NCI-H1436 treated with DMSO at 0.1 percent for 48 hours (cell line): ENCODE measurements around the gene LIN7B.
"Not testable (repeated sequence)": the region's sequence is repeated elsewhere in the genome, so short reads cannot be mapped to it uniquely, and the experiment has no call there.

ENCODE experiments used
- DNase-seq: peaks from one replicate; lab custom pipeline; 2025; lab: John Stamatoyannopoulos, UW

The LIN7B gene

DNA sequence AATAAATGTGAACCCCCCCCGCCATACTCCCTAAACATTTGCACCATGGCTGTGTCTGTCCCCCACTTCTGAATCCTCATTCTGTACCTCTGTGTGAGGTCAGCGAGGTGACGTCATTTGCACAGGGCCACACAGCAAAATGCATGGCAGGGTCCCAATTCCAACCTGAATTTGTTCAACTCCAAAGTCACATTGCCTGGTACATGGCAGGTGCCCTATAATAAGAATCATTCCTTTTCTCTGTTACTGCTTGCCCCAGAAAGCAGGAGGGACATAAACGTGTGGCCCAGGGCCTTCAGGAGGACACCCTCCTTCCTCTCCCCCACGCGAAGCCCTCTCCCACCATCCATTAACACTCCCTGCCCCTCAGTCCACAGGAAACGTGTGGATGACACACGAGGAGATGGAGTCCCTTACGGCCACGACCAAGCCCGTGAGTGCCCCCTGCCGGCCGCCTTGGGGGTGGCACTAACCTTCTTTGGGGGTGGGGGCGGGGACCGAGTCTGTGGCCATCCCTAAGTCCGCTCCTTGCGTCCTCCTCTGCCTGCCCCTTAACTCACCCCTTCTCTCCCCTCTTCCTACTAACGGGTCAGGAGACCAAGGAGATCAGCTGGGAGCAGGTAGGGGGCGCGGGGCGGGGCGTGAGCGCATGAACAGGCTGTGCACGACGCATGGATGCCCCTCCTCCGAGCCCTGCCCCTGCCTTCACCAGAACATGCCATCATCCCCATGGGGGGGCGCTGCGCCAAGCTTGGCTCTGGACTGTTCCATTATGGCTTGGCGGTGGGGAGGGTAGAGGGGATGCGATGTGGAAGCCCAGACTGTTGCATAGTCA lies 31.6 kb downstream of the LIN7B start:
- no peak for DNase-seq

DNA sequence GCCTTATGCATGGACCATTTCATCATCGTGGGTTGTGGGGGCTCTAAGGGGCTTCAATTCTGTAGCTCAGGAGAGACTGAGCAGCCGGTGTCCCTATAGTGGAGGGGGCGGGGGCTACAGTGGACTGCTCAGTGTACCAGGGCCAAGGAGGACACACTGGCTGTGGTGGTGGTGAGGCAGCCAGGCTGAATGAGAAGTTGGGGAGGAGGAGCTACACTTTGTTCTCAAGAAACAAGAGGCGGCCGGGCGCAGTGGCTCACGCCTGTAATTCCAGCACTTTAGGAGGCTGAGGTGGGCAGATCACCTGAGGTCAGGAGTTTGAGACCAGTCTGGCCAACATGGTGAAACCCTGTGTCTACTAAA lies 32.2 kb downstream of the LIN7B start:
- not testable (repeated sequence) for DNase-seq

DNA sequence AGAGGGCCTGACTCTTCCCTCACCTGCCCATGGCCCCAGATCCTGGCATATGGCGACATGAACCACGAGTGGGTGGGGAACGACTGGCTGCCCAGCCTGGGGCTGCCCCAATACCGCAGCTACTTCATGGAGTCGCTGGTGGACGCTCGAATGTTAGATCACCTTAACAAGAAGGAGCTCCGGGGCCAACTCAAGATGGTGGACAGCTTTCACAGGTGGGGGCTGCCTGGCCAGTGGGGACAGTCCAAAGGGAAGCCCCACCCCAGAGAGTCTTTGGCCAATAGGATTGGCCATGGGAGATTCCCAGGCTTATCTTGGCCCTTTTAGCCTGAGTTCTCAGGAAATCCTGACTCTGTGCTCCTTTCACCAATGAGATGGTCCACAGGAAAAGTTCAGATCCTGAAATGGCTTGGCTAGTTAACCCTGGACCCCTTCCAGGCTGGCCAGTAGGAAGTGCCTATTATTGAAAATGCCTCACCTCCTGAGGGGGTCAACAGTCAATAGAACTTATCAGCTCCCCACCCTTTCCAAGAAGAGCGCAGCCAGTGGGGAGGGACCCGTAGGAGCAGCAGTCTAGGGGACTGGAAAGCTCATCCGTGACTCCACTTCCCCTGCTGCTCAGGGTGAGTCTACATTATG lies 34.0 kb downstream of the LIN7B start:
- DNase-seq, result no peak

DNA sequence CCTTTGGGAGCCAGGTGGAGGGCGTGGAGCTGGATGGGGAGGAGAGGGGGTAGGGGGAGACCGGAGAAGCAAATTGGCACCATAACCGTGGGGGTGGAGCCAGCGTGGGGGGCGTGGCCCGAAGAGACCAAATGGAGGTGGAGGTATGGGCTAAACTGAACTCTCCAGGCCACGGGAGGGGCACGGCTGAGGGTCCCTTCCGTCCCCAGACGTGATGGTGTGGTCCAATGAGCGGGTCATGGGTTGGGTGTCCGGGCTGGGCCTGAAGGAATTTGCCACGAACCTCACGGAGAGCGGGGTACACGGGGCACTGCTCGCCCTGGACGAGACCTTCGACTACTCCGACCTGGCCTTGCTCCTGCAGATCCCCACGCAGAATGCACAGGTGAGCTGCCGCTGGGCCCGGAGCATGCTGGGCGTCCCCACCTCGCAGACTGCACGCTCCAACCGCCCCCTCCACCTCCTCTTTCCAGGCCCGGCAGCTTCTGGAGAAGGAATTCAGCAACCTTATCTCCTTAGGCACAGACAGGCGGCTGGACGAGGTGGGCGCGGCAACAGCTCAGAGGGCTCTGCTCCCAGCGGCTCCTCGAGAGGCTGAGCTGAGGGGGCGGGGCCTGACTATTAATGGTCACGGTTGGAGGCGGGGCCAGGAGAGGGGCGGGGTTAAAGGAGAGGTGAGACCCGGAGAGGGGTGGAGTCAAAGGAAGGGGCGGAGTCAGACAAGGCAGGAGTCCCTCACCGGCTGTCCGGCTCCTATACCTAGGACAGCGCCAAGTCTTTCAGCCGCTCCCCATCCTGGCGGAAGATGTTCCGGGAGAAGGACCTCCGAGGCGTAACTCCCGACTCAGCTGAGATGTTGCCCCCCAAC lies 34.8 kb downstream of the LIN7B start:
- DNase-seq, result no peak

DNA sequence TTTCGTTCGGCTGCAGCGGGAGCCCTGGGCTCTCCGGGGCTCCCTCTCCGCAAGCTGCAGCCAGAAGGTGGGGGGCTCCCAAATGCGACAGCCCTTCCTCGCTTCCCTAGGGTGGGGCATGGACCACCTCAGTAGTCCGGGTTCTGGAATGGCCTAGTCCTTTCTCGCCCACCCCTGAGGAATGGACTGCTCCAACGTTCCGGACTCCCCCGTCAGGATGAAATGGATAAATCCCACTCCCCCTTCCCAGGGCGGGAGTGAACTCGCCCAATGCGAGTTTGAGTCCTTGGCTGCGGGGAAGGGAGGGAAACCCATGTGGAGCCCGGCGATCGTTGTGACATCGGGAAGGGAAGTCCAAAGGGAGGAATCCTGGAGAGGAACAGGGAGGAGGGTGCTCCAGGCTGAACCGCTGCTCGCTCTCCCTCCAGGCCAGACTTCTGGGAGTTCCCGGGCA lies 35.5 kb downstream of the LIN7B start:
- no peak for DNase-seq

DNA sequence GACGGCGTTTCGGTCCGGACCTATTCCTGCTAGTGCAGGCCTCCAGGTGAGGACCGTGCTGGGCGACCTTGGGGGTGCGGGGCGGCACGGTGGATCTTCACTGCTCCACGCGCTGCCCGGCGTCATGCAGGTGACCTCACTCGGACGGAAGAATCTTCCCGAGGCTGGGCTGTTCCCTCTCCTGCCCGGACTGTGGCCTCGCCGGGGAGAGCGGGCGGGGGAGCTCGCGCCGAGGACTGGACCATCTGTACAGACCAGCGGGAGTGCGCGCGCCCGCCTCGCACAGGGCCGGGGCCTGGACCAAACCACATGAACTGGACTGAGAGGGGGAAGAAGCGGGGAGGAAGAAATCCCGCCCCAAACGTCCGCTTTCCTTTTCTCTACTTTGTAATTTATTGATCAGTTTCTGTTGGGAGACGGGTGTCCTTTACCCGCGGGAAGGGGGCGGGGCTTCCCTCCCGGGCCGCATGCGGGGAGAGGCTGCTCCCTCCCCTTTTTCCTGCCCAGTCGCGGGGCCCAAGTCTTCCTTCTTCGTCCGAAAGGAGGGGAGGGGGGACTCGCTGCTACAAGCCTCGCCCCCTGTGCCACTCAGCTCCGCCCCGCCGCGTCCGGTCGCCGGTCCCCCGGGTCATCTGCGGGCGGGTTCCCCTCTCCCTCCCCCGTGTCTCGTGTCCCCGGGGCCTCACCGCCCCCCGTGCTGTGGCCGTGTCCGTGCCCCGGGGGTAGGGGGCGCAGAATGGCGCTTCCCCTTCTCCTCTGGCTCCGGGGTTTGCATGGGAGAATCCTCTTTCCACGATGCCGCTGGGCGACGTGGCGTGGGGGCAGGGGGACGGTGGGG lies 36.2 kb downstream of the LIN7B start:
- DNase-seq, result no peak

DNA sequence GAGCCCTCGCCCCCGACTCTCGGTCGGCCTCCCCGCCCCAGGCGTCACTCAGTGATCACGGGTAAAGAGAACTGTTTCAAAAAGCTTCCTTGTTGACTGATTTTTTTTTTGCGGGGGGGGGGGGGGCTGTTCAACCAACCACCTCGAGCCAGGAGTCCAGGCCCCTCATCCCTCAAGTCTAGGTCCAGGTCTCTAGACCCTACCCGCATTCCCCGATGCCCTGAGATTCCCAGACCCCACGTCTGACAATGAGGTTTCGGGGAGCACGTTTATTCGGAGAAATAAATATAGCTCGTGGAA lies 36.7 kb downstream of the LIN7B start:
- no peak for DNase-seq

DNA sequence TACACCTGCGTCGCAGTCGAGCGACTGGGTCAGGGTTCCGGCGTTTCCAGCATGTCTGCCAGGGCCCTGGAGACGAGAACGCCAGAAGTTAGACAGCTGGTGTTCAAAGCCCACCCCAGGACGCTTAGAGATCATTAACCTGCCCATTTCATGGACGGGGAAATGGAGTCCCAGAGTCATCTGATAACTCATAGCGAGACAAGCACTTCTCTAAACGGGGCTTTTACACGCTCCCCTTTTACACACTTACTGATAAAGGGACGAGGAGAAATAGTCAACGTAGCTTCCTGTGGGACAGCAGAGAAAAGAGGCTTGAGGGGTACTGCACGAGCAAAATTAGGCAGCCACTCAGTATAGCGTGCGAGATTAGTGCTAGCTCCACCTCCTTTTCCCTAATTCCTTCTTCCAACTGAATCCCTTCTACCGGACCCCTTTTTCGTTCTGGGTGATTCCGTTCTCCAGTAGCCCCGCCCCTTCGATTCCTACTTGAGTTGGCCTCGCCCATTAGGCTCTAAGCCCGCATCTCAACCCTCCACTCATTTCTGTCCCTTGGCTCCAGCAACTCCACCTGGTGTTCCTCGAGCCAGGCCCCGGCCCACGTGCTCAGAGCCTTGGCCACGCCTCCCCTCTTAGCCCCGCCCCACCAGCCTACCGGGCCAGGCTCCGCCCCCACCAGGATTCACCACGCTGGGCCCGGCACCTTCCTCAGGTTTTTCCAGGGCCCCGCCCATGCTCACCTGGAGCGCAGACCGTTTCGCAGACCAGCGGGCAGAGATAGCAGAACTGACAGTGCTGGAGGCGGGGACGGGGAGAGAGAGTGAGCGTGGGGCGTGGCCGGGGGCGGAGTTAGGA lies 37.3 kb downstream of the LIN7B start:
- DNase-seq, result no peak

DNA sequence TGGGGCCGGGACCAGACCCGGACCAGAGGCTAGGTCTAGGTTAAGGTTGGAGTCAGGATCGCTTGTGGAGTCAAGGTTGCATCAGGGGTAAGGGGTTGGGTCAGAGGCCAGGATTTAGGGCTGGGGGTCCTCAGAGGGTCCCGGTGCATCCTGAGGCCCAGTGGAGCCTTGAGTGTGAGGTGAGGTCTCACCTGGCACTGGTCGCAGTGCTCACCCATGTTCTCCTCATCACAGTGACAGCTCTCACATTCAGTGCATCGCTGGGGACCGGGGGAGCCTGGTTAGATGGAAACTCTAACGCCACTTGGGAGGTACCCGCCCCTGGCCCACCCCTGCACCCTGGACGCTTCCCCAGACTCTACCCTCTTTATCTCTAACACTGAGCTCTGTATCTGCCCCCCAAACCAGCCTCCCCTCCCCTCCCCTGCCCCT lies 38.0 kb downstream of the LIN7B start:
- DNase-seq, result no peak

DNA sequence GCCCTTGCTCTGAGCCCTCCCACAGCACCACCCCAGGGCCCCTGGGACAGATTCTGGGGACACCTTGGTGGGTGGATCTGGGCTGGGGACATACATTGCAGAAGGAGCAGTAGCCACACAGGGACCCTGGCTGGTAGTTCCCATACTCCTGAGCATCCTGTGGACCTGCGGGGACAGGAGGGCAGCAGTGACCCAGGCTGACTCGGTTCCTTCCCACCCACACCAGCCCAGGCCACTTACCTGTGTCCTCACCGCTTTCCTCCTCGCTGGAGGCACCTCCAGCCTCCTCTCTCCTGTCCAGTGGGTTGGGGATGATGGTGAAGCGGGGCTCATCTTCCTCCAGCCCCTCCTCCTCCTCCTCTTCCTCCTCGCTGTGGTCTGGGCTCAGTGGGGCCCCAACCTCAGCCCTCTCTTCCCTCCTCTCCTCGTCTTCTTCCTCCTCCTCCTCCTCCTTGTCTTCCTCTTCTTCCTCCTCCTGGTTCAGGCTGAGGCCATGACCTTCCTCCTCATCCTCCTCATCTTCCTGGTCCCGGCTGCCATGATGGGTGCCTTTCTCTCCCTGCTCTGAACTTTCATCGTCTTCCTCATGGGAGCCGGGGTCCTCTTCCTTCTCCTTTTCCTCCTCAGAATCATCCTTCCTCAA lies 39.1 kb downstream of the LIN7B start:
- no peak for DNase-seq

DNA sequence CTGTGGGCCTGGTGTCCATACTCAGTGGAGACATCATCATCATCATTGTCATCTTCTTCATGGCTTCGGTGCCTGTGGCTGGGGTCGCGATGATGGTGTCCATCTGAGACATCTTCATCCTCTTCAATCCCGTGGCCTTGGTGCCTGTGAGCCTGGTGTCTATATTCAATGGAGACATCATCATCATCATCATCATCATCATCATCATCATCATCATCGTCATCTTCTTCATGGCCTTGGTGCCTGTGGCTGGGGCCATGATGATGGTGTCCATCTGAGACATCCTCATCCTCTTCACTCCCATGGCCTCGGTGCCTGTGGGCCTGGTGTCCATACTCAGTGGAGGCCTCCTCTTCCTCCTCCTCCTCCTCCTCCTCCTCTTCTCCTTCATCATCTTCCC lies 40.1 kb downstream of the LIN7B start:
- no peak for DNase-seq

DNA sequence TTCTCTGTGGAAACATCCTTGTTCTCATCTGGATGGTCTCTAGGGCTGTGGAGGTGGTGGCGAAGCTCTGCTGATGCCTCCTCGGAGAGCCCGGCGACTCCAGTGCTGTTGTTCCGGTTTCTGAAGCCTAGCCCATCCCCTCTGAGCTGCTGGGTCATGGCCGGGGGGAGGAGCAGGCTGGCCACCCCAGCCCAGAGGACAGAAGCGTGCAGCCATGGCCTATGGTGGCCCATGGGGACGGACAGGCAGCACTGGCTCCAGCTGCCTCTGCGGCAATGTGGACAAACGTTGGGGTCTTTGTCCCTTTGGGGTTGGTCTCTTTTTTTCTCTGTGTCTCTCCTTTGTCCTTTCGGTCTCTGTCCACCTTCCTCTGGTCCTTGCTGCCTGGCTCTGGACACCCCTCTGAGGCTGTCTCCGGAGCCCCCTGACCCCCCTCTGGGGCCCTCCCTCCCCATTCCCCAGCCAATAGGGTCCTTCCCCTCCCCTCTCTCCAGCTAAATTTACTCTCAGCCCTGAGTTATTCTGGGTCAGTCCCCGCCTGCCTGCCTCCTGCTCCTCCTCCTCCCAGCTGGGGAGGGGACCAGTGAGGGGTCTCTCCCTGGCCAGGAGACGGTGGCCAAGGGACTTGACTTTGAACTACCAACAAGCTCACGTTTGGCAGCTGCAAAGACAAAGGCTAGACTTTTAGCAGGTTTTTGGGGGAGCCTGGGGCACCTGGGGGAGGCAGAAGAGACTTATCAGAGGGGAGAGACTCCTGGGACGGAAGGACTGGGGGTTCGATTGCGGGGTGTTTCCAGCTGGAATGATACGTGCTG lies 41.0 kb downstream of the LIN7B start, which contains the start of gene HRC:
TSS of gene HRC (minus strand) at position 392 of the 815 bp plus-strand sequence. CDS start at position 233, 159 bp downstream.
- no peak for DNase-seq

DNA sequence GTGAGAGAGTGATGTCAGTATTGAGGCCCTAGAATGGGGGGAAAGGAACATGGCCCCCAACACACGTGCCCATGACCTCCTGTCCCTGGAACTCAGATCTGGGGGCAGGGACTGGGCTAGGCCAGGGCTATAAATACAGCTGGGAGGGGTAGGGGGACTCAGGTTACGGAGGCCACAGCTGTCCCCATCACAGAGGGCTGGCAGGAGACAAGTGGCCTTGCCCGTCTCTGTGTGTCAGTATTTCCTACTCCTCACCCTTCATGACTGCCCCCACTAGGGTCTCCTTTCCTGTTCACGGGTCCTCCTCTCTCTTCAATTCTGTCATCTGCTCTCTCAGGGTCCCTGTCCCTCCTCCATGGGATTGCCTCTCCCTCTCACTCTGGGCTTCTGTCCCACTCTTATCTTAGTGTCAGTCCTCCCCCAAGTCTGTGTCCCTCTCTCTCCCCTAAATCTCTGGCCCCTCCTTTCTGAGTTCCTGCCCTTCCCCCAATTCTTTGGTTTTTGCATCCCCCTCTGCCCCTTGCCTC lies 41.7 kb downstream of the LIN7B start:
- no peak for DNase-seq

DNA sequence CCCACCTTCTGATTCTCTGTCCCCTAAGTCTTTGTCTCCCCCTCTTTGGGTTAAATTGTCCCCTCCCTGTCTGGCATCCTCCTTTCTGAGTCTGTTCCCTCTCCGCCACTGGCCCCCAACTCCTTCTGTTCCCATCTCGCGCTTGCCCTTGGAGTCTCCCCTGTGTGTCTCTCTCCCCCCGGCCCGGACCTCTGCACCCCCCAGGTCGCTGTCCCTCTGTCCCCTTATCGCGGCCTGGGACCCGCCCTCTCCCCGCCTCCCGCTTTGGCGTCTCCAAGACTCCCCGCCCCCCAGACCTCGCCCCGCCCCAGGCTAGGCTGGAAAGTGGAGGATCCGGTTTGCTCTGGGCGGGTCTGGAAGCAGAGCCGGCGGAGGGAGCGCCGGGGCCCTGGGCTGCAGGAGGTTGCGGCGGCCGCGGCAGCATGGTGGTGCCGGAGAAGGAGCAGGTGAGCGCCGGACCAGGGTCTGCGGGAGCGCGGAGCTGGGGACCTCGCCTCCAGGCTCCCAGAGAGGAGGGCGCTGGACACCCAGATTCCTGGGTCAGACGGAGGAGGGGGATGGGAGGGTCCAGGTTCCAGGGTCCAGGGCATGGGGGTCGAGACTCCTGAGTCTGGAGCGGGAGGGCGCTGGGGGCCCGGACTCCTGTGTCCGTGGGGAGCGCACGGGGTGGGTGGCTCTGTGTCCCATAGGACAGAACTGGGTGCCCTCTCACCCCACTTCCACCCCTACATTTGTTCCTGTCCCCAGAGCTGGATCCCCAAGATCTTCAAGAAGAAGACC lies 43.5 kb downstream of the LIN7B start, which contains the start of gene TRPM4:
TSS of gene TRPM4 (plus strand) at position 348 of the 780 bp plus-strand sequence. CDS start at position 423, 75 bp downstream.
- DNase-seq, result no peak

DNA sequence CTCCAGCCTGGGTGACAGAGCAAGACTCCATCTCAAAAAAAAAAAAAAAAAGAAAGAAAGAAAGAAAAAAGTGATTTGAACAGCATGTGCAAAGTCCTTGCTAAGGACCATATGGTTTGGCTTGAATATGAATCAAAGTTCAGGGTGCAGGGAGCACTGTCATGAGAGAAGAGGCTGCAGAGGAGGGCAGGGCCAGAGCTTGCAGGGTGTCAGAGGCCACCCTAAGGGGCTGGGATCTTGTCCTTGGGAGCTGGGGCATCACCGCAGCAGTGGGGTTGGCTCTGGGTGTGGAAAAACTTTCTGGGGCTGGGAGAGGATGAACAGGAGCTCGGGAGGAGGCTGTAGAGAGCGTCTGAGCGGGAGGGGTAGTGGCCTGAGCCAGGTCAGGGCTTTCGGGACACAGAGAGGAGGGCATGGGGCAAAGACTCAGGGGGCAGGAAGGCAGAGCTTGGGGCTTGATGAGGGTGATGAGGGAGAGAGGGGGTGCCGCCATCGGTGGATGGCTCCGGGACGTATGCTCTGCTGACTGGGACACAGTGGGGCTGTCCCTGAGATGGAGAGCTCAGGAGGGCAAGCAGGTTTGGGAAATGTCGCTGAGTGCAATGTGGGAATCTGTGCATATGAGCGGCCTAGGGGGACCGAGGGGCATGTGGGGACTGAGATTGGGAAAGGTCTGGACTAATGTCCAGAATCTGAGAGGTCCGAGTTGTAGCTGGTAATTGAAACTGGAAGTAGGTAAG lies 46.5 kb downstream of the LIN7B start:
- no peak for DNase-seq

DNA sequence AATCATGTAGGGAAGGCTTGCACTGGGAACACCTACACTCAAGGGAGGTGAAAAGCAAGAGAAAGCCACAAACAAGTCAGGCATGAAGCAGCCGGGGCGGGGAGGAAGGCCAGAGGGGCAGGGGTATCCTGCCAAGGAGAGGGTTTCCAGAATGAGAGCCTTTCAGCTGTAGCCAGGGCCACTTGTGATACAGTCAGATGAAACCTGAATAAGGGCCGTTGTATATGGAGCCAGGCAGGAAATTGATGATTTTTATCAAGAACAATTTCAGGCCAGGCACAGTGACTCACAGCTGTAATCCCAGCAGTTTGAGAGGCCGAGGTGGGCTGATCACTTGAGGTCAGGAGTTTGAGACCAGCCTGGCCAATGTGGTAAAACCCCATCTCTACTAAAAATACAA lies 47.8 kb downstream of the LIN7B start:
- no peak for DNase-seq

DNA sequence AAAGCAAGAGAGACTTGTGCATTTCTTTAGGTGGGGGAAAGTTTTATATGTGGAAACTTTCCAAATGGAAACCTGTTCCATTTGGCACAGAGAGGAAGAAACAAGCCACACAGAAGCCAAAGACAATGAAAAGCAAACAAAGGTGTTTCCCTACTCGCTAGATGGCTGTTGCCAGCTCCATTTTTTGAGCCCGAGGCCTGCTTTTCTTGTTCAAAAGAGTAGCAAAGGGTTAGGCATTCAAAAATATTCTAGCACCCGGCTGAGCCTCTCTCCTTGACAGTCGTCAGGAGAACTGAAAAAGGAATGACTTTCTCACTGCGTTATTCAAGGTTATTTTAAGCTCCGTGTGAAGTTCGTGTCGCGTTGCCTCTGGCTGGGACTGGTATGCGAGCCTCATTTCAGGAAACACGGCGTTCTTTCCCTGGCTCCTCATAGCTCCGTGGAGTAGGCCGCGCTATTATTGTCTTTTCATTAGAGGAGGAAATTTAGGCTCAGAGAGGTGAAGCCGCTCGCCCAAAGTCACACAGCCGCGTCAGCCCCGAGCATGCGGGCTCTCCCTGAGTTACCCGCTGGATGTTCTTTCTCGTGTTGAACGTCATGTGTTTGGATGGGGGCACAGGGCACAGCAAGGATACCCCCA lies 51.1 kb downstream of the LIN7B start:
- DNase-seq, result no peak
